Nephron progenitor cell (in vitro differentiated cells): ENCODE results near the gene MYBBP1A.

Experiments
- DNase-seq: peaks from one replicate; pipeline ENCODE4 v3.0.0; 2021
- H3K27ac Mint-ChIP-seq: 2 replicates; pipeline ENCODE4 v1.8.0; 2021; ENCODE audit warnings: mild to moderate bottlenecking, moderate library complexity, mixed read lengths
- H3K27me3 Mint-ChIP-seq: 2 replicates; pipeline ENCODE4 v1.8.0; 2021; ENCODE audit warnings: mild to moderate bottlenecking, low read depth, mixed read lengths; ENCODE audit not compliant: poor library complexity
- H3K36me3 Mint-ChIP-seq: 2 replicates; pipeline ENCODE4 v1.8.0; 2021; ENCODE audit warnings: low read depth, mixed read lengths
- H3K4me1 Mint-ChIP-seq: 2 replicates; pipeline ENCODE4 v1.8.0; 2021; ENCODE audit warnings: mixed read lengths
- H3K4me3 Mint-ChIP-seq: 2 replicates; pipeline ENCODE4 v1.8.0; 2021; ENCODE audit warnings: mild to moderate bottlenecking, moderate library complexity, mixed read lengths
- H3K9me3 Mint-ChIP-seq: 2 replicates; pipeline ENCODE4 v1.8.0; 2021; ENCODE audit warnings: mild to moderate bottlenecking, moderate library complexity, mixed read lengths
- TF ChIP-seq, protein P1 (sequence below): fragments of 200-600 bp; sonication (generic); IDR thresholded peaks from 2 replicates; pipeline ENCODE4 v1.5.0; 2021; ENCODE audit warnings: antibody characterized with exemption

The MYBBP1A gene

GRCh38 chr17:4540687-4541327, 14.4 kb downstream of the MYBBP1A start:
- Mint-ChIP-seq H3K4me3 (no peak overlapping the region), H3K9me3 (no peaks in the 10 kb centered on the region), H3K36me3 (peaks cover 4% of the 10 kb centered on the region), H3K27me3 (no peaks in the 10 kb centered on the region), H3K27ac (no peak overlapping the region), H3K4me1 (peaks cover 38% of the 10 kb centered on the region)
- TF ChIP-seq, protein P1, sequence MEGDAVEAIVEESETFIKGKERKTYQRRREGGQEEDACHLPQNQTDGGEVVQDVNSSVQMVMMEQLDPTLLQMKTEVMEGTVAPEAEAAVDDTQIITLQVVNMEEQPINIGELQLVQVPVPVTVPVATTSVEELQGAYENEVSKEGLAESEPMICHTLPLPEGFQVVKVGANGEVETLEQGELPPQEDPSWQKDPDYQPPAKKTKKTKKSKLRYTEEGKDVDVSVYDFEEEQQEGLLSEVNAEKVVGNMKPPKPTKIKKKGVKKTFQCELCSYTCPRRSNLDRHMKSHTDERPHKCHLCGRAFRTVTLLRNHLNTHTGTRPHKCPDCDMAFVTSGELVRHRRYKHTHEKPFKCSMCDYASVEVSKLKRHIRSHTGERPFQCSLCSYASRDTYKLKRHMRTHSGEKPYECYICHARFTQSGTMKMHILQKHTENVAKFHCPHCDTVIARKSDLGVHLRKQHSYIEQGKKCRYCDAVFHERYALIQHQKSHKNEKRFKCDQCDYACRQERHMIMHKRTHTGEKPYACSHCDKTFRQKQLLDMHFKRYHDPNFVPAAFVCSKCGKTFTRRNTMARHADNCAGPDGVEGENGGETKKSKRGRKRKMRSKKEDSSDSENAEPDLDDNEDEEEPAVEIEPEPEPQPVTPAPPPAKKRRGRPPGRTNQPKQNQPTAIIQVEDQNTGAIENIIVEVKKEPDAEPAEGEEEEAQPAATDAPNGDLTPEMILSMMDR: no peak
- DNase-seq: no peak

GRCh38 chr17:4540224-4540651, 14.9 kb downstream of the MYBBP1A start:
- TF ChIP-seq, protein P1: no peak
- peaks cover 4% of the 10 kb centered on the region for H3K36me3 Mint-ChIP-seq
- H3K4me1 Mint-ChIP-seq: peaks cover 44% of the 10 kb centered on the region
- no peaks in the 10 kb centered on the region for H3K9me3 Mint-ChIP-seq
- H3K27ac Mint-ChIP-seq: no peak overlapping the region
- no peak overlapping the region for H3K4me3 Mint-ChIP-seq
- no peaks in the 10 kb centered on the region for H3K27me3 Mint-ChIP-seq
- no peak for DNase-seq

DNA sequence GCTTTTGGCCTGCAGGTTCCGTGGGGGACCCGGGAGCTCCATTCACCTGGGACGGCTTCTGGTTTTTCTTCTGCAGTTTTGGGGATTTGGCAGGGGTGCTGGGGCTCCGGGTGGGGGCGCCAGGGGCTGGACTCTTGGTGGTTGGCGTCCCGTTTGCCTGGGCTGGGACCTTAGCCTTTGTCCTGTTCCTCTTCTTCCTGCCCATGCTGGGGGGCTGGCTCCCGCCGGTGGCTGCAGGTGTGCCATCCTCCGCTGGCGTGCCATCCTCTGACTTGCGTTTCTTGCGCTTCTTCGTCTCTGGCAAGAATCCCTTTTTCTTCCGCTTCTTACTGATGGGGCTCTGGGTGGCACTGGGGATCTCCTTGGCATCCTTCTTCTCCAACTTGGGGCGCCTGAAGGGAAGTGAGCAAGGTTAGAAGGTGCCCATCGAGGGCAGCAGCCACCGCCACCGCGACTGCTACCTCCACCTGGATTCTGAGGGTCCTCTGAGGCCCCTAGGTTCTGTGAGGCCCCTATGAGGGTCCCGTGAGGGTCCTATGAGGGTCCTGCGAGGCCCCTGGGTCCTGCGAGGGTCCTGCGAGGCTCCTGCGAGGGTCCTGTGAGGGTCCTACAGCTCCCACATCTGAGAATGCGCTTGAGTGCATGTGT, 15.5 kb downstream of the MYBBP1A start:
- Mint-ChIP-seq H3K27ac (no peak overlapping the region), H3K4me1 (peaks cover 41% of the 10 kb centered on the region), H3K4me3 (no peak overlapping the region), H3K27me3 (no peaks in the 10 kb centered on the region), H3K36me3 (peaks cover 4% of the 10 kb centered on the region), H3K9me3 (no peaks in the 10 kb centered on the region)
- TF ChIP-seq, protein P1: no peak
- no peak for DNase-seq

GRCh38 chr17:4539025-4539424, 16.2 kb downstream of the MYBBP1A start:
- Mint-ChIP-seq H3K36me3 (peaks cover 4% of the 10 kb centered on the region), H3K9me3 (no peaks in the 10 kb centered on the region), H3K27me3 (no peaks in the 10 kb centered on the region), H3K4me3 (no peak overlapping the region), H3K27ac (no peak overlapping the region), H3K4me1 (peaks cover 44% of the 10 kb centered on the region)
- no peak for DNase-seq
- TF ChIP-seq, protein P1: no peak

DNA sequence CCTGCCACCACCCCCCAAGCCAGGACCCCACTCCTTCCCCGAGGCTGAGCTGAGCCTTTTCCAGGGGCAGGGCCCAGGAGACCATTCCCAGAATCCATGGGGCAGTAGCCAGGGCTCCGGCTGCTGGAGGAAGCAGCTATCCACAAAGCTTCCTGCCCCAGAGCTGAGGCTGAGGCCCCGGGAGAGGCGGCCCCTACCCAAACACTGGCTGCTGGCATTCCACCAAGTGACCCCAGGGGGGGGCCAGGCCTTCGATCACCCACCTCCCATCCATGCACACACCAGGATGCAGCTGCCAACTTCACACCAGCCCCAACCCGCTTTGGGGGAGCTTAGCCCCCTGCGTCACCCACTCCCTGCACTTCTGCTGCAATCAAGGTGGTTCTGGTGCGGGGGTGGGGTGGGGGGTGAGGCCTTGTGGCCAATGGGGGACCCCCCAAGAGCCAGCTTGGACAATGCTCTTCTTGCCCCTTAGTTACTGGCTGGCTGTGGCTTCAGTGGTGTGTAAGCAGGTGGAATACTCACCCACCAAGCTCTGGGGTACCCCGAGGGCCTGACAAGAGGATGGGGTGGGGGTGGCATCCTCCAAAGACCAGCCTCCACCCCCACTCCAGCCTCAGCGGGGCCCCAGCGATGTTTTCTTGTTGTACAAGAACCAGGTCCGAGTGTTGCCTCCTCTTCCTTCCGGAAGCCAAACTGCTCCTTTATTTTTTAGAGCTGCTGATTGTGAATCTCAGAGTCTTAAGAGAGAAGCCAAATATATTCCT, 16.8 kb downstream of the MYBBP1A start:
- no peaks in the 10 kb centered on the region for H3K27me3 Mint-ChIP-seq
- TF ChIP-seq, protein P1: no peak
- H3K4me1 Mint-ChIP-seq: peaks cover 44% of the 10 kb centered on the region
- H3K9me3 Mint-ChIP-seq: no peaks in the 10 kb centered on the region
- no peak for DNase-seq
- H3K4me3 Mint-ChIP-seq: no peak overlapping the region
- H3K36me3 Mint-ChIP-seq: peaks cover 4% of the 10 kb centered on the region
- no peak overlapping the region for H3K27ac Mint-ChIP-seq
